GM21390 (cell line): ENCODE measurements around the gene BBS9.
"Not testable (repeated sequence)": the region's sequence is repeated elsewhere in the genome, so short reads cannot be mapped to it uniquely, and the experiment has no call there.

ENCODE experiments used
- ATAC-seq: cut with Tn5 transposase; IDR thresholded peaks from one replicate; pipeline ENCODE4 v1.9.1; 2021; ENCODE audit not compliant: unreplicated experiment

BBS9 gene

GRCh38 chr7:33193308-33193864, 64.0 kb downstream of the BBS9 start:
- ATAC-seq = no peak

GRCh38 chr7:33195264-33195663, 65.9 kb downstream of the BBS9 start:
- no peak for ATAC-seq

DNA sequence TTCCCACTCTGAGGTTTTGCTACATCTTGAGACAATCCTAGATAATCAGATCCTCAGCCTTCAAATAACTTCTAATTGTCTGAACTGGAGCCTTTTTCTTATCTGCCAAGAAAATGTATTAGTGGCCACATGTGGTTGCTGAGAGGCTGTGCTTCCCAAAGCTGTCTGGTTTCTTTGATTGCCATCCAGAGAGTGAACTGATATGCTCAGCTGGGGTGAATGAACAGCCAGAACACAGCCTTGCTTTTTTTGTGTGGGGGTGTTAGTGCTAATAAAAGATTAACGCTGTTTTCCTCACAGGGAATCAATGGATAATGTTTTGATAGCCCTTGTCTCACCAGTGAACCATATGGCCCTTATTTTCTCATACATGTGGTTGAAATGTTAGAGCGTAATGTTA, 66.9 kb downstream of the BBS9 start:
- no peak for ATAC-seq

- ATAC-seq = no peak
These were observed 70.9 kb downstream of the BBS9 start for GRCh38 chr7:33200282-33200681.

- no peak for ATAC-seq
These were observed 72.5 kb downstream of the BBS9 start for GRCh38 chr7:33201821-33202220.

- ATAC-seq = no peak
These were observed 81.6 kb downstream of the BBS9 start for GRCh38 chr7:33210958-33211357.

DNA sequence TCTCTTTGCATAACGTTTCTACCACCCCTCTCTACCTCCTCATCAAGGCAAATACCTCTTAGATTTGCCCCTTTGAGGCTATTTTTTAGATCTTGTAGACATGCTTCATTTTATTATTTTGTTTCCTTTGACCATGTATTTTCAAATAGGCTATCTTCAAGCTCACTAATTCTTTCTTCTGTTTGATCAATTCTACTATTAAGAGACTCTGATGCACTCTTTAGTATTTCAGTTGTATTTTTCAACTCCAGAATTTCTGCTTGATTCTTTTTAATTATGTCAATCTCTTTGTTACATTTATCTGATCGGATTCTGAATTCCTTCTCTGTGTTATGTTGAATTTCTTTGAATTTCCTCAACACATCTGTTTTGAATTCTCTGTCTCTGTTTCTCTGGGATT, 82.8 kb downstream of the BBS9 start:
- ATAC-seq = no peak

- no peak for ATAC-seq
These were observed 86.6 kb downstream of the BBS9 start for GRCh38 chr7:33215992-33216391.

- no peak for ATAC-seq
These were observed 88.2 kb downstream of the BBS9 start for GRCh38 chr7:33217595-33217994.

DNA sequence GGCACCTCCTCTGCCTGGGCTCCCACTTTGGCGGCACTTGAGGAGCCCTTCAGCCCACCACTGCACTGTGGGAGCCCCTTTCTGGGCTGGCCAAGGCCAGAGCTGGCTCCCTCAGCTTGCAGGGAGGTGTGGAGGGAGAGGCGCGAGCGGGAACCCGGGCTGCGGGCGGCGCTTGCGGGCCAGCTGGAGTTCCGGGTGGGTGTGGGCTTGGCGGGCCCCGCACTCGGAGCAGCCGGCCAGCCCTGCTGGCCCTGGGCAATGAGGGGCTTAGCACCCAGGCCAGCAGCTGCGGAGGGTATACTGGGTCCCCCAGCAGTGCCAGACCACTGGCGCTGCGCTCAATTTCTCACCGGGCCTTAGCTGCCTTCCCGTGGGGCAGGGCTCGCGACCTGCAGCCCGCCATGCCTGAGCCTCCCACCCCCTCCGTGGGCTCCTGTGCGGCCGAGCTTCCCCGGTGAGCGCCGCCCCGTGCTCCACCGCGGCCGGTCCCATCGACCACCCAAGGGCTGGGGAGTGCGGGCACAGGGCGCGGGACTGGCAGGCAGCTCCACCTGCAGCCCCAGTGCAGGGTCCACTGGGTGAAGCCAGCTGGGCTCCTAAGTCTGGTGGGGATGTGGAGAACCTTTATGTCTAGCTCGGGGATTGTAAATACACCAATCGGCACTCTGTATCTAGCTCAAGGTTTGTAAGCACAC, 89.6 kb downstream of the BBS9 start:
- ATAC-seq = not testable (repeated sequence)

GRCh38 chr7:33220231-33220630, 90.9 kb downstream of the BBS9 start:
- ATAC-seq = no peak

DNA sequence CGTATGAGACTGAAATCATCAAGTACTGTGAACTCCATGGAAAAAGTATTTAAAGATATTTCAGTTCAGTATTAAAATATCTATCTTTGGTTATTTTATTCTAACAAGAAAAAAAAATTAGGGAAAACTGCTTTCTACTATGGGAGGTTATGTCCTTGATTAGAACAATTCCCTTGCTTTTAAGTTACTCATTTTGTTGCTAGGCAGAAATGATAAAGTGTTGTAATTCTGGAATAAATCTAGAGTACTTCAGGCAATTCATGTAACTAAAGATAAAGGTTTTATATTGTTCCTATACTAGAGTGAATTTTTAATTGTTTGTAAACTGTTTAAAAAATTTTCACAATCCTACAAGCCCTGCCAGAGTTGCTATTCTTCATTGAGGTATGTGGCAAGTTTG, 92.0 kb downstream of the BBS9 start:
- ATAC-seq = no peak

GRCh38 chr7:33232632-33233145, 103.3 kb downstream of the BBS9 start:
- no peak for ATAC-seq

- no peak for ATAC-seq
These were observed 104.3 kb downstream of the BBS9 start for GRCh38 chr7:33233659-33234058.

DNA sequence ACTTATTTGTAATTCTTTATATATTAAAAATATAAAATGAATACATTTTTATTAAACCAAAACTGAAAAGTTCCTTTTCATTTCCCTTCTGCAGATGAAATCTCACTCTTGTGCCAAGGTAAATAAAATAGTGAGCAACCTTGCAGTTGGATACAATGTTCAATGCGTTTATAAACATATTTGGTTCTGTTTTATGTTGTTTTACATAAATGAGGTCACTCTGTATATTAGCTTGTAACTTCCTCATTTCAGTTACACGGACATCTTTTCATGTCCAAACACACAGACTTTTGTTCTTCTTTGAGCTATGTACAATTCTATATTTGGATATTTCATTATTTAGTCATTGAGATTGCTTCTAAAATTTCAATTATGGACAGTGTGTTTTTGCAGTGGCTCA, 107.7 kb downstream of the BBS9 start:
- no peak for ATAC-seq

DNA sequence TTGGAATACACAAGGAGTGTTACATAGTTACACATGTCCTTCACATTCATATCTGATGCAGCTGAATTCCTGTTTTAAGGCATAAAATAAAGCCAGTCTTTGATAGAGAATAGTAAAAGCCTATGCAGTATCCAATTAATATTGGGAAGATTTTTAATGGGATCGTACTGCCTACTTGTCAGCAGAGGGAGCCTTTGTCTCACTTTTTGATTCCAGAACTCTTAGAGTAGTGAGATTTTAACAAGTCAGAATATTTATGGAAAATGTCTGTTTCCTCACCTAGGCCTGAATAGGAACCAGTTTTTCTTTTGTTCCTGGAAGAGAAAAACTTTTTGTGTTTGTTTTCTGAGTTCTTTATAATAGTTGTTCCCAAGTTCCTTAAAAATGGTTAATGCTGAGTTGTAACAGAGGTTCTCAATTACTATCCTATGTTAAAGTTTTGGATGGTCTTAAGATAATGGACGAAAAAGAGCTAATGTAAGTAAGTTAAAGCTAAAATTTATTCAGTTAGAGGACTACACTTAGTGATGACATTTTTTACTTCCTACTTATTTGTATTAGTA, 114.0 kb downstream of the BBS9 start:
- peak; percentile 60 for ATAC-seq

DNA sequence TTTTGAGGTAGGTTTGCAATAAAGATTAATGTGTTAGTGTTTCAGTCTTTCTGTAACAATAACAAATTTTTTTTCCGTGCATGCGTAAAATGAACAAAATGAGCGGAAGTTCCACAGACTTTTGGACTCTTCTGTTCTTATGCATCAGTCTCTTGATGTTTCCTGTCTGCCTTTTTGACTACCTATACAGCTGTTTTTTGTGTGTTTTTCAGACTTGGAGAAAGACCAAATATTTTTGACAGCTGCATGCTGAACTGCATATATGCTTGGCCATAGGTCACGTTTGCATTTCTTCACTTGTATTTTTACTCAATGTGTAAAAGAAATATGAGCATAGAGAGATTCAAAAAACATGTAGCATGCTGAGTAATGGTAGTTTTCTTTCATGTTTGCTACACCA, 119.3 kb downstream of the BBS9 start:
- no peak for ATAC-seq

DNA sequence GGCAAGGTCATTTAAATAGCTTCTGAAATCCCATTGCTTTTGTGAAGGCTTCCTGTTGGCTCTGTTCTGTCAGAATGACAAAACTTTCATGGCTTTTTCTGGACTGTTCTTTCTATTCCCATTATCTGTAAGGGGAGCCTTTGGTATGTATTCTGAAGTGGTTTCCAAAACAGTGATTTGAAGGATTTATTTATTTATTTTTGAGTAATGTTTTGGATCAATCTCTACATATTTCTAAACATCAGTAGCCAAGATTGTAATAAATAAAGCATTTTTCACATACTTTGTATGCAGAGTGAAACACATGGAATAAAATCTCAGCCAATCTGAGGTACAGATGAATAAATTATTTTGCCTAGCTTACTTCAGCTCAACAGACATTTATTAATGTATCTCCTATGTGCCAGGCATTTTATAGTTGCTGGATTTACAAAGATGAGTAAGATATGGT, 121.1 kb downstream of the BBS9 start:
- no peak for ATAC-seq

DNA sequence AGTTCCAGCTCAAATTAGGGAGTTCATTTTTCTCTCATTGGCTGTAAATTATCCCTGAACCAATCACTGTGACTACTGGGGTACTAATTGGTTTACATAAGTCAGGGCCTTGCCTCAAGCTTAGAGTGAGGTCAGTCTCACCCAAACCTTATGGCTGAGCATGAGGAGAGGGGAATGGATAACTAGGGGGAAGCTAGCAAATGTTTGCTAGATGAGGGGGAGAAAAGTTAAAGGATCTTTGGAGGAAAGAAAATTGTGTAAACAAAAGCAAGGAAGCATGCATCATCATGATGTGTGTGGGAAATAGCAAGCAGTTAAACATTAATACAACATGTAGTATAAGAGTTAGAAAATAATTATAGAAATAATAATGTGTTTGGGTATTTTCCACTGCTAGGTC, 121.9 kb downstream of the BBS9 start:
- ATAC-seq = no peak

DNA sequence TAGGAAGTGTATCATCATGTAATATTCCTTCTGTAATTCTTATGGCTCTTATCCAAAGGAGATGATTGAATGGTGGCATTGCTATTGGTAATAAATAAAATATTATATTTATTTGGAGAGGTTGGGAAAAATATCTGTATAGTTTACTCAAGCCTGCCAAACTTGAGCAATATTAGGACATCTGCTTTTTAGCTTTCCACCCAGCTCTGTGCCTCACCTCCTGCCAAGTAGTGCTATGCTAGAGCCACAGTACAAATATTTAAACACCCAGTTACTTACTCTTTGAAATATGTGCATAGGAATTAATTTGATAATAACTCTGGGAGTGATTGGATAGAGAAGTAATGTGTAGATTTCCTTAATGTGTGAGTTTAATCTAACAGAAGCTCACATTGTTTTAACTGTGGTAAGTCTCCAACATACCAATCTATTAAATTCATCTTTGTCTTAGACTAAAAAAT, 129.2 kb downstream of the BBS9 start:
- ATAC-seq = no peak

DNA sequence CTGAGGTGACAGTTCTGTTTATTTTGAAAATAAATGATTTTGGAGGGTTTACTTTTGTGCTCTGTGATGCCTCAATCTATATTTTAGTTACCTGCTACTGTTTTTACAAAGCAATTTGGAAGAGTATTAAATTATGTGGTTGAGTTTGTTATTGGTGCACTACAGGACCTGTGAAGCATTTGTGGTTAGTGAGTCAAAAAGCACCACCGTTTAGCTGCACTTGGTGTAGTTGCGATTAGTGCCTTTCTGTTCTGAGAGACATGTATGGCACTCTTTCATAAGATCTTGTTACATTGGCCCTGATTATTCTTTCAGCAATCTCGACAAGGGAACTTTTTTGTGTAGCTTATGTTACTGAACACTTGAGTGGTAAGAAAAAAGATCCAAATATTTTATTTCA, 132.2 kb downstream of the BBS9 start:
- peak; percentile 70 for ATAC-seq

GRCh38 chr7:33262476-33262875, 133.1 kb downstream of the BBS9 start:
- no peak for ATAC-seq
